Measurements from ENCODE around the gene DCDC2C. TPM values are rescaled to one million over a fixed set of nuclear protein-coding genes. Genes with fewer than 3 reads are reported as not detected.

The DCDC2C gene
- total and polyA plus RNA-seq, 2 donors (not counting 3 experiments of a cell fraction or from before 2014, with no cell fraction given): not detected

DNA sequence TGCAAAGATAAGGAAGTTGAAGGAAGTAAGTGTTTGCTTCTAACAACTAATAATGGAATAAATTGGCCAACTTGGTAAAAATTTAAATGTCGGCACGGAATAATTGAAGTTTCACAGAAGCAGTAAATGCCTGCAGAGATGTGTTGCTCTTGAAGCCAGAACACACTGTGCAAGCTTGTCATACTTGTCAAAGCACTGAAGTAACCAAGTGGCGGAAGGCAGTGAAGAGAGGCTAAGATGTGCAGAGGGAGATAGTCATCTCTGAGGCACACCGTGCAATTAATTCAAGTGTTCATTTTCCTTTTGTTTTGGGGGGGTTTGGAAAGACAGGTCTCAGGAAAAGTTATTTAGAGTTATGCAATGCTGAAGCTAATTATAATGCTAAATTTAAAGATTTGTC lies 5.2 kb downstream of the DCDC2C start:
- H3K27me3 ChIP-seq (ENCODE audit: control insufficient read depth in 2 of 2, insufficient read depth in 2 of 2, low read length in 2 of 2): no peaks in the 10 kb centered on the region
- ChIA-PET POLR2A (no interaction called here), CTCF (no interaction called here)
- no peaks in the 10 kb centered on the region for H3K9me1 ChIP-seq (replicated peaks; ENCODE audit: control insufficient read depth, extremely low read depth, insufficient read depth, low read length)
- no peak overlapping the region for H3K4me2 ChIP-seq (ENCODE audit: insufficient read depth, low read length)
- BruUV-seq (replicated peaks): no TSS peak
- H3K4me1 ChIP-seq (ENCODE audit: control insufficient read depth, extremely low read depth, insufficient read depth, low read length): no peaks in the 10 kb centered on the region
- H3K36me3 ChIP-seq (ENCODE audit: control insufficient read depth in 2 of 2, extremely low read depth in 1 of 2, insufficient read depth in 2 of 2, low read length in 2 of 2): no peaks in the 10 kb centered on the region
- no peak for TF ChIP-seq GATA2 (IDR thresholded peaks at IDR 0.05; ENCODE audit: insufficient read depth, insufficient read length, low read depth, low read length)
- H2AFZ ChIP-seq (ENCODE audit: low read depth, low read length): no peak overlapping the region
- intact Hi-C loops (cut with micrococcal nuclease): no loop called here
- H4K20me1 ChIP-seq (replicated peaks; ENCODE audit: control insufficient read depth, extremely low read depth, insufficient read depth, low read length): no peaks in the 10 kb centered on the region
- no peak for FAIRE-seq
- no peaks in the 10 kb centered on the region for H3K79me2 ChIP-seq (ENCODE audit: control insufficient read depth, insufficient read depth, low read length)
- DNase-seq (ENCODE audit: low read depth, low spot score): no peak
- dilution Hi-C loops (cut with MboI; ENCODE audit: extremely low pct_ligation_motif_present, low sequenced_read_pairs): no loop called here
- H3K9ac ChIP-seq (replicated peaks; ENCODE audit: extremely low read depth, insufficient read depth, low read length): no peak overlapping the region
- no peak overlapping the region for H3K4me3 ChIP-seq (replicated peaks in 1 of 3; ENCODE audit: insufficient read depth in 1 of 3, low read depth in 1 of 3, low read length in 3 of 3)
- H3K27ac ChIP-seq (ENCODE audit: insufficient read depth, low read depth, low read length): no peak overlapping the region
- H3K9me3 ChIP-seq (replicated peaks; ENCODE audit: control insufficient read depth, insufficient read depth, low read length): no peaks in the 10 kb centered on the region

DNA sequence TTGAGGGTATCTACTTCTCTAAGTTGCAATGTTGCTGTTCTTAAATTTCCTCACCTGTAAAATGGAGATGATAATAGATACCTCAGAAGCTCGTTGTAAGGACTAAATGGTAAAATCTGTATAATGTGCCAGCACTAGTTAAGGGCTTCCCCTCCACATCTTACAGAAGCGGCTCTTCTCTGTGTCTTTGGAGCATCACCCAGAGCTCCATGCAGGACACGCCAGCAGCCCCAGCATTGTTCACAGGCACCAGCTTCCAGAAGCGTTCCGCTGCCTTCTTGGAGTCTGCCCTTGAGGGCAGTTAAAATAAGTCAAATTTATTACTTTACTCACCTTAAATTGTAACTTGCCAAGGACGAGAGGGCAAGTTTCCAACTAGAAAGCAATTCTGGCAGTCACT lies 5.8 kb downstream of the DCDC2C start:
- FAIRE-seq: no peak

More for the DNA sequence above, 5.8 kb downstream of the DCDC2C start:
- POLR2A ChIA-PET: no interaction called here
- no peaks in the 10 kb centered on the region for H3K27me3 ChIP-seq (ENCODE audit: control insufficient read depth in 2 of 2, insufficient read depth in 2 of 2, low read length in 2 of 2)
- no peaks in the 10 kb centered on the region for H3K9me1 ChIP-seq (replicated peaks; ENCODE audit: control insufficient read depth, extremely low read depth, insufficient read depth, low read length)
- no peak overlapping the region for H3K4me3 ChIP-seq (replicated peaks in 1 of 3; ENCODE audit: insufficient read depth in 1 of 3, low read depth in 1 of 3, low read length in 3 of 3)
- DNase-seq (ENCODE audit: low read depth, low spot score): no peak
- intact Hi-C loops (cut with micrococcal nuclease): no loop called here
- BruUV-seq (replicated peaks): no TSS peak
- H3K4me1 ChIP-seq (ENCODE audit: control insufficient read depth, extremely low read depth, insufficient read depth, low read length): no peaks in the 10 kb centered on the region
- no peaks in the 10 kb centered on the region for H3K9me3 ChIP-seq (replicated peaks; ENCODE audit: control insufficient read depth, insufficient read depth, low read length)
- no peaks in the 10 kb centered on the region for H3K79me2 ChIP-seq (ENCODE audit: control insufficient read depth, insufficient read depth, low read length)
- CTCF ChIA-PET: no interaction called here
- H3K9ac ChIP-seq (replicated peaks; ENCODE audit: extremely low read depth, insufficient read depth, low read length): no peak overlapping the region
- no peaks in the 10 kb centered on the region for H3K36me3 ChIP-seq (ENCODE audit: control insufficient read depth in 2 of 2, extremely low read depth in 1 of 2, insufficient read depth in 2 of 2, low read length in 2 of 2)
- H4K20me1 ChIP-seq (replicated peaks; ENCODE audit: control insufficient read depth, extremely low read depth, insufficient read depth, low read length): no peaks in the 10 kb centered on the region
- TF ChIP-seq MYC (IDR thresholded peaks at IDR 0.05; ENCODE audit: low read depth, low read length): no peak
- TF ChIP-seq POLR2A (IDR thresholded peaks at IDR 0.05; ENCODE audit: low read depth, low read length): no peak
- no peak for TF ChIP-seq JUN (IDR thresholded peaks at IDR 0.05; ENCODE audit: borderline replicate concordance, insufficient read depth, insufficient read length, low read depth)
- H2AFZ ChIP-seq (ENCODE audit: low read depth, low read length): no peak overlapping the region
- no peak overlapping the region for H3K27ac ChIP-seq (ENCODE audit: insufficient read depth, low read depth, low read length)
- dilution Hi-C loops (cut with MboI; ENCODE audit: extremely low pct_ligation_motif_present, low sequenced_read_pairs): no loop called here
- no peak overlapping the region for H3K4me2 ChIP-seq (ENCODE audit: insufficient read depth, low read length)
